ENCODE data around the gene MTRFR.

- no peak for TF ChIP-seq CTCF (conservative IDR thresholded peaks at IDR 0.05; ENCODE audit: low read length)
- no peak for TF ChIP-seq EZH2phosphoT487 (IDR thresholded peaks at IDR 0.05; ENCODE audit: borderline replicate concordance, low read depth, low read length)
Observed at GRCh38 chr12:123288751-123289346, 55.6 kb downstream of the MTRFR start.
